Measurements from ENCODE around the gene NUDT2. TPM values are rescaled to one million over a fixed set of nuclear protein-coding genes. Genes with fewer than 3 reads are reported as not detected.

The NUDT2 gene
- polyA plus RNA-seq, 10 donors = 18.4 to 31.3 (median 26.0) TPM

GRCh38 chr9:34383904-34384303, 54.5 kb downstream of the NUDT2 start:
- DNase-seq = no peak

GRCh38 chr9:34384368-34385165, 55.2 kb downstream of the NUDT2 start:
- no peak for DNase-seq

- no peak for DNase-seq
Measured at GRCh38 chr9:34385561-34386230, 56.3 kb downstream of the NUDT2 start.

GRCh38 chr9:34386656-34387055, 57.3 kb downstream of the NUDT2 start:
- DNase-seq = no peak

- no peak for DNase-seq
Measured at GRCh38 chr9:34387239-34387638, 57.9 kb downstream of the NUDT2 start.

- DNase-seq = no peak
Measured at GRCh38 chr9:34392511-34392910, 63.1 kb downstream of the NUDT2 start.

Other genes starting within 250 kb of the NUDT2 start
- gene DCAF12, start 202.9 kb upstream of the NUDT2 start, polyA plus RNA-seq (ENCODE audit: insufficient read length in 10 of 10) = 10 to 100 TPM; 33.6 to 60.3 (median 36.9) TPM
- gene UBAP1, start 150.5 kb upstream of the NUDT2 start, polyA plus RNA-seq (ENCODE audit: insufficient read length in 10 of 10) = 10 to 100 TPM; 32.8 to 45.0 (median 36.9) TPM
- 10 to 100 TPM in 8 of 10 donors, 1 to 10 TPM in 2; 5.4 to 25.0 (median 14.8) TPM for gene KIF24, start 301 bp upstream of the NUDT2 start, polyA plus RNA-seq (ENCODE audit: insufficient read length in 10 of 10)
- gene MYORG, start 47.3 kb downstream of the NUDT2 start, polyA plus RNA-seq (ENCODE audit: insufficient read length in 10 of 10) = 10 to 100 TPM; 11.3 to 18.9 (median 16.8) TPM
- 10 to 100 TPM in 8 of 10 donors, 1 to 10 TPM in 2; 9.8 to 15.0 (median 11.8) TPM for gene FAM219A, start 129.0 kb downstream of the NUDT2 start, polyA plus RNA-seq (ENCODE audit: insufficient read length in 10 of 10)
- gene DNAI1, start 129.2 kb downstream of the NUDT2 start, polyA plus RNA-seq (ENCODE audit: insufficient read length in 10 of 10) = under 1 TPM in 2 of 10 donors, not detected in 8; 0.23 to 0.30 TPM
- 1 to 10 TPM; 2.5 to 5.2 (median 3.4) TPM for gene ENHO, start 193.4 kb downstream of the NUDT2 start, polyA plus RNA-seq (ENCODE audit: insufficient read length in 10 of 10)

All from muscle of back (tissue), 11 donors.